ENCODE measurements around the gene IQCC. TPM values are rescaled to one million over a fixed set of nuclear protein-coding genes. Genes with fewer than 3 reads are reported as not detected.
"Not testable (repeated sequence)": the region's sequence is repeated elsewhere in the genome, so short reads cannot be mapped to it uniquely, and the experiment has no call there.

IQCC gene
- 16.4 TPM for polyA plus RNA-seq (2012; ENCODE audit: insufficient read depth, insufficient read length)

GRCh38 chr1:32205401-32206370 is at the start of gene IQCC:
Gene IQCC, plus strand, starts transcription at chr1:32205671. Its CDS starts 11 bp downstream, at chr1:32205682.
- peak within 1 kb of the TSS; percentile 94 for H3K4me3 ChIP-seq (ENCODE audit: low read length)
- DNase-seq (ENCODE audit: low read depth, low spot score) = peak; percentile 75

GRCh38 chr1:32159189-32159588 is 46.3 kb upstream of the IQCC start:
- no peak for DNase-seq (ENCODE audit: low read depth, low spot score)

DNA sequence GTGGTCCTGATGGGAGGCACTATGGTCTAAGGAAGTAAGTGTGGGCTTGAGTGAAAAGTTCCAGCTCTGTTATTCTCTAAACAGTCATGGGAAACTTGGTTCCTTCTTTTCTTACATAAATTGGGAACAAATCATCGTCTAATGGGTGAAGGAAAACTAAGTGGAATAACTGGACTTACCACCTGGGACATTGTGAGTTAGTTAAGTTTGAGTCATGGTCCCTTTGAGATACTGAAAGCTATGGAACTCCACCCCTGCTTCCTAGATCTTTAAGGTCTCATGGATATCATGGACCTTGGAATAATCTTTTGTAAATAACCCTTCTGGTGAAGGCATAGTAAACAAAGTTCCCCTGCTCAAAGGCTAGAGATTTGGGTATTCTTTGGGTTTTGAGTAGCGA is 42.1 kb upstream of the IQCC start:
- DNase-seq (ENCODE audit: low read depth, low spot score) = no peak

More at GRCh38 chr1:32159189-32159588, 46.3 kb upstream of the IQCC start:
- H3K4me3 ChIP-seq (ENCODE audit: low read length) = no peak overlapping the region

GRCh38 chr1:32165633-32166032 is 39.8 kb upstream of the IQCC start:
- not testable (repeated sequence) for DNase-seq (ENCODE audit: low read depth, low spot score); H3K4me3 ChIP-seq (ENCODE audit: low read length)

More for the DNA sequence above, 42.1 kb upstream of the IQCC start:
- no peak overlapping the region for H3K4me3 ChIP-seq (ENCODE audit: low read length)

DNA sequence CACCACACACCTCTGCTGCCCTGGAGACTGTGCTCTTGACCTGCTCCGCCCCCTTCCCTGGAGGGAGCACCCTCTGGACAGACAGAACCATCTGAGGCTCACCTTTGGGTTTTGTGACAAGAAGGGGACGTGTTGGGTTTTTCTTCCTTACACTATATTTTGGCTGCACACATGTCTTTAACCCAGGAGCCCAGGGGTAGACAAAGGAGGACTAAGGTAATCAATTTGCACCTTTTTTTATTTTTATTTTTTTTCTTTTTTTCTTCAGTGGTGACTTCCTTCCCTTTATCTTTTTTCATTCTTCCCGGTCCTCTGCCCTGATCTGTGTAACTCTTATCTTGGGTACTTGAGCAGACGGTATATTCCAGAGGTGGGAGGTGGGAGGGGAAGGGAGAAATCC is 34.5 kb upstream of the IQCC start:
- no peak for DNase-seq (ENCODE audit: low read depth, low spot score)
- no peak overlapping the region for H3K4me3 ChIP-seq (ENCODE audit: low read length)

- peak; percentile 90 for DNase-seq (ENCODE audit: low read depth, low spot score)
- no peak overlapping the region for H3K4me3 ChIP-seq (ENCODE audit: low read length)
Observed at GRCh38 chr1:32172621-32173245, 32.7 kb upstream of the IQCC start.

DNA sequence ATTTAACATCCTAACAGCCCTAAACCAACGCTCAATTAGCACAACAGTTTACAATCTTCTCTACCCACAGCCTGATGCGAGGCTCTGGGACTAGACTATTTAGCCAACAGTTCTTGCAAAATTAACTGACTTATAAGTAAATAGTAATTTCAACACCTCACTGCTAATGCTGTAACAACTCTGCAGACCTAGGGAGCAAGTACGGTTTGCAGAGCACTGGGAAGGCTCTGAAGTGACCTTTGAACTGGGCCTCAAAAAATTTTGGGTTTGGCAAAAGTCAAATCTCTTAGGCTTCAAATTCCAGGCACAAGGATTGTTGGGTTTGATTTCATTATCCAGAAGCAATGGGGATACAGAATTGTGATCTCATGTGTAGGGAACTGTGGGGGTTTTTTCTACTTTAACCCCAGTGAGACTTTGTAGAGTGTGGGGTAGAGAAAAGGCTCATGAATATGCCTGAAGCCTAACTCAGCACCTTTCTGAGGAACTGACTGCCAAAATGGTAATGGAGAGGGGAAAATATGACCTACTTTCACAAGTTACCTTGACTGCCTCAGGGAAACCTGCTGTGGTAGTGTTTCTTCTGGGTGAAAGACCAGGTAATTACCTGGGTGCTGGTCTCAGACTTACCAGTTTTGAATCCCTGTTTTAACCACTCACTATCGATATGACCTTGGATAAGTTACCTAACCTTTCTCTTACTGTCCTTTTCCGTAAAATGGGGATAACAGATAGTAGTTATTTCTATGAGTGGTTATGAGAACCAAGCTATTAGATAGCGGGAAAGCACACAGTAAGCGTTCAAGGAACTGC is 26.9 kb upstream of the IQCC start:
- DNase-seq (ENCODE audit: low read depth, low spot score) = no peak
- H3K4me3 ChIP-seq (ENCODE audit: low read length) = peak overlapping the region; percentile 84

DNA sequence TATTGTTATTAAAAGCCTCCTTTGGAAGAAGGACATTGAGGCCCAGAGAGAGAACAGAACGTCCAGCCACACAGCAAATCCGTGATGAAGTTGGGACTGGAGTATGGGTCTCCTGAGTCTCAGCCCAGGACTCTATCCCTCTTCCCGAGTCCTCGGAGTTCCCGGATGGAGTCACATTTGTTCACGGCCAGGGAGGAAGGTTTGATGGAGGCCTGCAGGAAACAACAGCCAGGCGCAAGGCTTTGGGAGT is 26.4 kb upstream of the IQCC start:
- DNase-seq (ENCODE audit: low read depth, low spot score) = no peak
- peak overlapping the region; percentile 84 for H3K4me3 ChIP-seq (ENCODE audit: low read length)

GRCh38 chr1:32179443-32180185 is 25.9 kb upstream of the IQCC start, which contains the start of gene TXLNA:
Gene TXLNA, plus strand, starts transcription at chr1:32179675. Its CDS starts 671 bp downstream, at chr1:32180346.
- peak; percentile 83 for DNase-seq (ENCODE audit: low read depth, low spot score)

DNA sequence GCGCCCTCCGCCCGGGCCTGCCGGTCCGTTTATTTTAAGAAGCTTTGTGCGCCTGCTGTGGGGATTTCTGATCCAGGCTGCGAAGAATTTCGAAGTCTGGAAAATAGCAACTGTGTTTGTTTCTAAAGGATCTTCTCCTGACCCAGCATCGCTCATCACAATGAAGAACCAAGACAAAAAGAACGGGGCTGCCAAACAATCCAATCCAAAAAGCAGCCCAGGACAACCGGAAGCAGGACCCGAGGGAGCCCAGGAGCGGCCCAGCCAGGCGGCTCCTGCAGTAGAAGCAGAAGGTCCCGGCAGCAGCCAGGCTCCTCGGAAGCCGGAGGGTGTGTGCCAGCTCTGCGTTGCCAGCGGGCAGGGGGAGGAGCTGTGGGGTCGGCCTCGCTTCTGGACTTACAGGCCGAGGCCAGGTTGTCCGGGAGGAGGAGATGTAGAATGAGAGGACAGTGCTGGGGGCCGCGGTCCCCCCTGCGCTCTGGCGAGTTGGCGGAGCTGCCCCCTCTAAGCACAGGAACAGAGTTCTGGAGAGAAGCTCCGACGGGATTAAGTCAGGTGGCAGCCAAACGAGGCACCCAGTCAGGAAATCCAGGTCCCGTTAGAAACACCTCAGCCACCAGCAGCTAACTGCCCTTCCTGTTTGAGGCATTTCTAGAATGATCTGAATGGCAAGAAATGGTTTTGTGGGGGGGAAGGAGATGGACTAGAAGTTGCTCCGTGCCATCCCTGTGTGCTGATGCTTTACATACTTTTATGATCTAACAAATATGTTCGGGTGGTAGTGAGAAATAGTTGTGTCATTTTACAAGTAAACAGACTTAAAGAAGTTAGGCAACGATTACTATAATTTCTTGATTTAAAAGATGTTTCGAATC is 25.0 kb upstream of the IQCC start:
- peak overlapping the region; percentile 84 for H3K4me3 ChIP-seq (ENCODE audit: low read length)
- no peak for DNase-seq (ENCODE audit: low read depth, low spot score)

More at GRCh38 chr1:32179443-32180185, 25.9 kb upstream of the IQCC start, which contains the start of gene TXLNA:
- peak within 1 kb of the TSS; percentile 84 for H3K4me3 ChIP-seq (ENCODE audit: low read length)

- DNase-seq (ENCODE audit: low read depth, low spot score) = no peak
- H3K4me3 ChIP-seq (ENCODE audit: low read length) = peak overlapping the region; percentile 84
Observed at GRCh38 chr1:32181065-32181464, 24.4 kb upstream of the IQCC start.

DNA sequence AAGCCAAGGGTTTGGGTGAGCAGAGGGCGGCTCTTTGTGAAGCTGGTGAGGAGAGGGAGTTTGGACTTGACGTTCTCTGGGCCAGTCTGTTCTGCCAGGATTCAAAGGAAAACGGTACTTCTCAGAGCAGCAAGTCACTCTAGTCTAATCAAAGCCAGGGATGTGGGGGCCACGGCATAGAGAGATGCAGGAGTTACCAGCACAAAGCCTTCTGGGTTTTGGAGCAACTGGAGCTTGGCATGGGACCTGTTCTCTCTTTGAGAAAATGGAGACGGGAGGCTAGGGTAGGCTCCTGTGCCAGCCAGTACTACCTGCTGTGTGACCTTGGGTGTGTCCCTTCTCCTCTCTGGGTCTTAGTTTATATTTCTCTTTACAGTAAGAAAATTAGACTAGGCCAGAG is 23.9 kb upstream of the IQCC start:
- DNase-seq (ENCODE audit: low read depth, low spot score) = no peak
- no peak overlapping the region for H3K4me3 ChIP-seq (ENCODE audit: low read length)

- DNase-seq (ENCODE audit: low read depth, low spot score) = no peak
- no peak overlapping the region for H3K4me3 ChIP-seq (ENCODE audit: low read length)
Observed at GRCh38 chr1:32182060-32182459, 23.4 kb upstream of the IQCC start.

GRCh38 chr1:32184650-32185049 is 20.8 kb upstream of the IQCC start:
- DNase-seq (ENCODE audit: low read depth, low spot score) = no peak
- no peak overlapping the region for H3K4me3 ChIP-seq (ENCODE audit: low read length)

DNA sequence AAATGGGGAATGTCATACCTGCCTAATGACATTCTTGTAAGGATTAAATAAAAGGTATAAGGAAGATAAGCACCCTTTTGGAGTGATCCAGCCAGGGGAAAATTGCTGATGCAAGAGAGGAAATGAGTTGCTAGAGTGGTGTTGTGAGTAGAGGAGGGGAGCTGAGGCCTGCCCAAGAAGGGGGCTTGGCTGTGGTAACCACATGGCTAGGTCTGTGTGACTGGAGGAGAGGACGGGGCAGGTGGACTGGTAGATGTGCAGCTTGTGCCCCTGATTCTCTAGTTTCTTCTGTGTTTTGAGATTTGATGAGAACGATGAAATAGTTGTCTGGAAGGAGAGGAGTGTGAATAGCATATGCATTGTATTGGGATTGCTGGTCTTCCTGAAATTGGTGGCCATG is 19.4 kb upstream of the IQCC start:
- no peak overlapping the region for H3K4me3 ChIP-seq (ENCODE audit: low read length)
- no peak for DNase-seq (ENCODE audit: low read depth, low spot score)

DNA sequence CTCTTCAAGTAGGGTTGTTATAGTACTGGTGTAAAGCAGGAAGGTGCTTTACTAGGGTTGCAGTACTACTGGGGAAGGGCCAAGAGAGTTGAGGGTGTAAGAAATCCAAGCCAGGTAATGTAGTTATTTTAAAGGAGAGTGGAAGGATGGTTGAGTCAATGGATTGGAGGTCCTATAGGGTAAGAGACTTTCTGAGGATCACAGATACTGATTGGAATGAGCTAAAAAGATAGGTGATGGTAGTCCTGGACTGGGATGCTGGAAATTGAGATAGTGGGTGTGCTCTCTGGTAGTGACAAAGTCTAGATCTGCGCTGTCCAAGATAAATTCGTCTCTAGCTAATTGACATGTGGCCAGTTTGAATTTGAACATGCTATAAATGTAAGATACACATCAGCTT is 19.0 kb upstream of the IQCC start:
- no peak overlapping the region for H3K4me3 ChIP-seq (ENCODE audit: low read length)
- DNase-seq (ENCODE audit: low read depth, low spot score) = no peak

- DNase-seq (ENCODE audit: low read depth, low spot score) = no peak
- H3K4me3 ChIP-seq (ENCODE audit: low read length) = no peak overlapping the region
Observed at GRCh38 chr1:32187850-32188249, 17.6 kb upstream of the IQCC start.

Data from Jurkat, Clone E6-1 (cell line).